Neural cell (in vitro differentiated cells): ENCODE results near the gene SIK3. TPM values are rescaled to one million over a fixed set of nuclear protein-coding genes. Genes with fewer than 3 reads are reported as not detected.

Experiments used
- H2AFZ ChIP-seq: fragments of 200-600, 300-800 bp; sonication (generic), shearing (Covaris generic); 2 replicates; pipeline ENCODE4 v1.6.0; 2014; ENCODE audit warnings: low read depth, mild to moderate bottlenecking, antibody characterized with exemption, low read length, moderate library complexity
- H3F3A ChIP-seq: fragments of 200-600 bp; shearing (Covaris generic); 2 replicates; pipeline ENCODE4 v1.6.1; 2016; ENCODE audit warnings: mild to moderate bottlenecking, moderate library complexity, mixed read lengths, antibody characterized with exemption, low read length; ENCODE audit not compliant: insufficient read depth, poor library complexity, severe bottlenecking
- H3K27ac ChIP-seq: fragments of 200-600, 300-800 bp; sonication (generic), shearing (Covaris generic); 2 replicates; pipeline ENCODE4 v1.5.1; 2014; ENCODE audit warnings: mild to moderate bottlenecking, low read length, moderate library complexity
- H3K27me3 ChIP-seq: fragments of 300-800, 200-600 bp; sonication (generic), shearing (Covaris generic); 2 replicates; pipeline ENCODE4 v1.6.0; 2014; ENCODE audit warnings: mild to moderate bottlenecking, low read depth, low read length, moderate library complexity; ENCODE audit not compliant: insufficient read depth
- H3K36me3 ChIP-seq: fragments of 300-800, 200-600 bp; sonication (generic), shearing (Covaris generic); 2 replicates; pipeline ENCODE4 v1.5.1; 2014; ENCODE audit warnings: mild to moderate bottlenecking, antibody characterized with exemption, low read length, moderate library complexity; ENCODE audit not compliant: insufficient read depth
- H3K4me2 ChIP-seq: fragments of 300-800, 200-600 bp; sonication (generic), shearing (Covaris generic); 2 replicates; pipeline ENCODE4 v1.6.0; 2014; ENCODE audit warnings: mild to moderate bottlenecking, low read length
- H3K4me3 ChIP-seq: fragments of 300-800, 200-600 bp; sonication (generic), shearing (Covaris generic); 2 replicates; pipeline ENCODE4 v1.5.1; 2014; ENCODE audit warnings: mild to moderate bottlenecking, low read length, moderate library complexity
- H3K79me2 ChIP-seq: fragments of 200-600 bp; shearing (Covaris generic); replicated peaks from 2 replicates; pipeline ENCODE4 v1.6.0; 2014; ENCODE audit warnings: mild to moderate bottlenecking, low read length, moderate library complexity; ENCODE audit not compliant: insufficient read depth
- H3K9ac ChIP-seq: fragments of 300-800, 200-600 bp; sonication (generic), shearing (Covaris generic); 2 replicates; pipeline ENCODE4 v1.6.1; 2016; ENCODE audit warnings: mild to moderate bottlenecking, low read length, mixed read lengths
- H3K9me2 ChIP-seq: fragments of 200-600 bp; shearing (Covaris generic); 2 replicates; pipeline ENCODE4 v1.6.1; 2016; ENCODE audit warnings: mild to moderate bottlenecking, low read length, mixed read lengths; ENCODE audit not compliant: insufficient read depth
- H3K9me3 ChIP-seq: fragments of 200-600, 300-800 bp; sonication (generic), shearing (Covaris generic); 2 replicates; pipeline ENCODE4 v1.6.1; 2016; ENCODE audit warnings: mild to moderate bottlenecking, mixed run types, low read length, moderate library complexity, mixed read lengths
- H4K20me1 ChIP-seq: fragments of 200-600 bp; shearing (Covaris generic); 2 replicates; pipeline ENCODE4 v1.6.1; 2016; ENCODE audit warnings: mild to moderate bottlenecking, mixed run types; ENCODE audit not compliant: insufficient read depth
- EP300 ChIP-seq: fragments of 450-650 bp; conservative IDR thresholded peaks from 2 replicates; pipeline ENCODE4 v1.6.1; 2014; ENCODE audit warnings: antibody characterized with exemption, mild to moderate bottlenecking, moderate library complexity; ENCODE audit not compliant: poor library complexity, severe bottlenecking
- EZH2 ChIP-seq: fragments of 200-600, 300-800 bp; shearing (Covaris generic), sonication (generic); IDR thresholded peaks from 2 replicates; pipeline ENCODE4 v1.6.1; 2014; ENCODE audit warnings: antibody characterized with exemption, low read length, borderline replicate concordance, mild to moderate bottlenecking; ENCODE audit not compliant: insufficient read depth, poor library complexity, severe bottlenecking
- MXI1 ChIP-seq: fragments of 450-650 bp; conservative IDR thresholded peaks from 2 replicates; pipeline ENCODE4 v1.6.1; 2014; ENCODE audit warnings: antibody characterized with exemption, mild to moderate bottlenecking; ENCODE audit not compliant: poor library complexity, severe bottlenecking
- POLR2AphosphoS5 ChIP-seq: IDR thresholded peaks from 2 replicates; pipeline ENCODE4 v1.6.1; 2012
- SMC3 ChIP-seq: fragments of 450-650 bp; conservative IDR thresholded peaks from 2 replicates; pipeline ENCODE4 v1.6.1; 2014; ENCODE audit warnings: antibody characterized with exemption, mild to moderate bottlenecking, moderate library complexity; ENCODE audit not compliant: poor library complexity
- TAF1 ChIP-seq: IDR thresholded peaks from 2 replicates; pipeline ENCODE4 v1.6.1; 2012; ENCODE audit warnings: low read depth
- polyA plus RNA-seq: library from polyadenylated mRNA; depleted of rRNA; stranded (reverse); fragments of >200 nt; gene quantifications from 2 replicates; pipeline ENCODE4 v1.2.3, GENCODE V29; 2014
- TF ChIP-seq, protein P1 (sequence below): fragments of 450-650 bp; IDR thresholded peaks from 2 replicates; pipeline ENCODE4 v1.5.1; 2014; ENCODE audit warnings: antibody characterized with exemption, mild to moderate bottlenecking, moderate library complexity; ENCODE audit not compliant: poor library complexity, severe bottlenecking
- TF ChIP-seq, protein P2 (sequence below): IDR thresholded peaks from 2 replicates; pipeline ENCODE4 v1.6.1; 2012; ENCODE audit warnings: borderline replicate concordance

Gene SIK3
- polyA plus RNA-seq, 1 donor from 2014 or later = 11.2 TPM

DNA sequence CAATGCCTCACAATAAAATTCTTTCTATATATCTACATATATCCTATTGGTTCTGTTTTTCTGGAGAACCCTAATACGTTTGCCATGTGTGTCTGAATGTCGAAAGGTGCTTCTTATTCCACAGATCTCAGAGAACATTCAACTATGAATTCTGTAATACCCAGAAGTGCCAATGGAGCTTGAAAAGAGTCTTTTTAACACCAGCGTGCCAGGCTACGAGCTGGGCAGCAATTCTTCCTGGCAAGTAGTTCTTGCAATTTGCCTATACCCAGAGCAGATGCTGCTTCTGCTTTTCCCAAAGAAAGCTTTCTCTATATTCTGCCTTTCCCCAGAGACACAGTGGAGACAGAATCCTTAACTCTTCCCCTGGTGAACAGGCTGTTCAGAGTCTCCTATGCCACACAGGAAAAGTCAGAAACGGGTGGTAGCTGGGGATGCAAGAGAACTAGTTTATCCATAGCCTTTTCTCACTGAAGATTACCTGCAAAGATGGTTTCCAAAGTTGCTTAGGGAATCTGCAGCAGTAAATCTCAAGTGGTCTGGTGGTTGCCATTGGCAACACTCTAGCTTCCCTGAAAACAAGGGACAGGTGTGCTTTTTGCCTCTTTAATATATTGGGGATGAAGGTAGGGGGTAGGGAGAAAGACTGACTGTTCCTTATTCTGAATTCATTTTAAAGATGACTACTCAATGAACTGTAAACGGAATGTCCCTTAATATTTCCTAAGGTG lies 29.1 kb upstream of the SIK3 start:
- H2AFZ ChIP-seq = no peak overlapping the region
- no peak overlapping the region for H3K27ac ChIP-seq
- H3K27me3 ChIP-seq = no peaks in the 10 kb centered on the region
- no peaks in the 10 kb centered on the region for H3K9me2 ChIP-seq
- H3K79me2 ChIP-seq = no peaks in the 10 kb centered on the region
- H4K20me1 ChIP-seq = no peaks in the 10 kb centered on the region
- no peaks in the 10 kb centered on the region for H3K36me3 ChIP-seq
- TF ChIP-seq SMC3 (no peak), TAF1 (no peak), EZH2 (no peak), EP300 (no peak), POLR2AphosphoS5 (no peak), MXI1 (no peak)
- TF ChIP-seq, protein P1, sequence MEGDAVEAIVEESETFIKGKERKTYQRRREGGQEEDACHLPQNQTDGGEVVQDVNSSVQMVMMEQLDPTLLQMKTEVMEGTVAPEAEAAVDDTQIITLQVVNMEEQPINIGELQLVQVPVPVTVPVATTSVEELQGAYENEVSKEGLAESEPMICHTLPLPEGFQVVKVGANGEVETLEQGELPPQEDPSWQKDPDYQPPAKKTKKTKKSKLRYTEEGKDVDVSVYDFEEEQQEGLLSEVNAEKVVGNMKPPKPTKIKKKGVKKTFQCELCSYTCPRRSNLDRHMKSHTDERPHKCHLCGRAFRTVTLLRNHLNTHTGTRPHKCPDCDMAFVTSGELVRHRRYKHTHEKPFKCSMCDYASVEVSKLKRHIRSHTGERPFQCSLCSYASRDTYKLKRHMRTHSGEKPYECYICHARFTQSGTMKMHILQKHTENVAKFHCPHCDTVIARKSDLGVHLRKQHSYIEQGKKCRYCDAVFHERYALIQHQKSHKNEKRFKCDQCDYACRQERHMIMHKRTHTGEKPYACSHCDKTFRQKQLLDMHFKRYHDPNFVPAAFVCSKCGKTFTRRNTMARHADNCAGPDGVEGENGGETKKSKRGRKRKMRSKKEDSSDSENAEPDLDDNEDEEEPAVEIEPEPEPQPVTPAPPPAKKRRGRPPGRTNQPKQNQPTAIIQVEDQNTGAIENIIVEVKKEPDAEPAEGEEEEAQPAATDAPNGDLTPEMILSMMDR = no peak
- TF ChIP-seq, protein P2, sequence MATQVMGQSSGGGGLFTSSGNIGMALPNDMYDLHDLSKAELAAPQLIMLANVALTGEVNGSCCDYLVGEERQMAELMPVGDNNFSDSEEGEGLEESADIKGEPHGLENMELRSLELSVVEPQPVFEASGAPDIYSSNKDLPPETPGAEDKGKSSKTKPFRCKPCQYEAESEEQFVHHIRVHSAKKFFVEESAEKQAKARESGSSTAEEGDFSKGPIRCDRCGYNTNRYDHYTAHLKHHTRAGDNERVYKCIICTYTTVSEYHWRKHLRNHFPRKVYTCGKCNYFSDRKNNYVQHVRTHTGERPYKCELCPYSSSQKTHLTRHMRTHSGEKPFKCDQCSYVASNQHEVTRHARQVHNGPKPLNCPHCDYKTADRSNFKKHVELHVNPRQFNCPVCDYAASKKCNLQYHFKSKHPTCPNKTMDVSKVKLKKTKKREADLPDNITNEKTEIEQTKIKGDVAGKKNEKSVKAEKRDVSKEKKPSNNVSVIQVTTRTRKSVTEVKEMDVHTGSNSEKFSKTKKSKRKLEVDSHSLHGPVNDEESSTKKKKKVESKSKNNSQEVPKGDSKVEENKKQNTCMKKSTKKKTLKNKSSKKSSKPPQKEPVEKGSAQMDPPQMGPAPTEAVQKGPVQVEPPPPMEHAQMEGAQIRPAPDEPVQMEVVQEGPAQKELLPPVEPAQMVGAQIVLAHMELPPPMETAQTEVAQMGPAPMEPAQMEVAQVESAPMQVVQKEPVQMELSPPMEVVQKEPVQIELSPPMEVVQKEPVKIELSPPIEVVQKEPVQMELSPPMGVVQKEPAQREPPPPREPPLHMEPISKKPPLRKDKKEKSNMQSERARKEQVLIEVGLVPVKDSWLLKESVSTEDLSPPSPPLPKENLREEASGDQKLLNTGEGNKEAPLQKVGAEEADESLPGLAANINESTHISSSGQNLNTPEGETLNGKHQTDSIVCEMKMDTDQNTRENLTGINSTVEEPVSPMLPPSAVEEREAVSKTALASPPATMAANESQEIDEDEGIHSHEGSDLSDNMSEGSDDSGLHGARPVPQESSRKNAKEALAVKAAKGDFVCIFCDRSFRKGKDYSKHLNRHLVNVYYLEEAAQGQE = no peak
- no peak overlapping the region for H3K9ac ChIP-seq
- H3K4me3 ChIP-seq = no peak overlapping the region
- H3F3A ChIP-seq = no peaks in the 10 kb centered on the region
- no peaks in the 10 kb centered on the region for H3K9me3 ChIP-seq
- no peak overlapping the region for H3K4me2 ChIP-seq

DNA sequence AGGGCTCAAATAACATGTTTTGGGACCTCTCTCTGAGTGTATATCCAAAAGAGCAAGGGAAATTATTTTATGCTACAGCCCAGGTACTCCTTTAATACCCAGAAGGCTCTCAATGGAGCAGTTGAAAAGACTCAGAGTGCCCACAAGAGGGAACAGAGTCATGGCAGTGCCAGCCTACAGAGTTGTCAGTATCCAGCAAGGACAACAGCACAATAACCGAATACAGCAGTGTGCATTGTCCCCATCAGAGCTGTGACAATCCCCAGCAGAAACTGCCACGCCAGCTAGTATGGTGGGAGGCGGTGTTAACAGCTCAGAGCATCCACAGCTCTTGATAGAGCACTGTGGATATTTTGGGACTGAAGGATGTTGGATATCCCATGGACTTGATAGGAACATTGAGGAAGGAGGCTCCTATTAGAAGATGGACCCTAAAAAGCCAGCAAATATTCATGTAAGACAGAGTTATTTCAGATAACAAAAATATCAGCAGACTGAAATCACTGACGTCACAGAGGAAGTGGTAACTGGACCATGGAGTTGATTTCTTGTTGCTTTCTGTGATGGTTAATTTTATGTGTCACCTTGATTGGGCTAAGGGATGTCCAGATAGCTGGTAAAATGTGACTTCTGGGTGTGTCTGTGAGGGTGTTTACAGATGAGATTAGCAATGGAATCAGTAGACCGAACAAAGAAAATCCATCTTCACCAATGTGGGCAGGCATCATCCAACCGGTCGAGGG lies 28.2 kb upstream of the SIK3 start:
- Histone ChIP-seq H3K27ac (no peak overlapping the region), H4K20me1 (no peaks in the 10 kb centered on the region), H3K9me2 (no peaks in the 10 kb centered on the region), H3K79me2 (no peaks in the 10 kb centered on the region), H2AFZ (no peak overlapping the region), H3F3A (no peaks in the 10 kb centered on the region), H3K27me3 (no peaks in the 10 kb centered on the region), H3K9ac (no peak overlapping the region), H3K9me3 (no peaks in the 10 kb centered on the region), H3K4me3 (no peak overlapping the region), H3K4me2 (no peak overlapping the region), H3K36me3 (no peaks in the 10 kb centered on the region)
- TF ChIP-seq MXI1 (no peak), EP300 (no peak), TAF1 (no peak), SMC3 (no peak), POLR2AphosphoS5 (no peak)
- TF ChIP-seq, protein P2 = no peak
- TF ChIP-seq, protein P1 = no peak
